Ascending aorta (tissue), 2 donors: ENCODE data around the gene SMAP1. TPM values are rescaled to one million over a fixed set of nuclear protein-coding genes. Genes with fewer than 3 reads are reported as not detected.

ENCODE experiments used
- DNase-seq, 2 donors: peaks; one replicate each; pipeline ENCODE4 v3.0.0-alpha.2; 2019; ENCODE audit warnings: low spot score in 2 of 2
- H3K27ac ChIP-seq, 2 donors: fragments of 200-600 bp; sonication (generic); one replicate each; pipeline ENCODE4 v1.5.1; 2016 to 2017; ENCODE audit warnings: mild to moderate bottlenecking in 1 of 2
- H3K27me3 ChIP-seq: fragments of 200-600 bp; sonication (generic); one replicate; pipeline ENCODE4 v1.5.1; 2017
- H3K36me3 ChIP-seq, 2 donors: fragments of 200-600 bp; sonication (generic); one replicate each; pipeline ENCODE4 v1.5.1; 2016
- H3K4me1 ChIP-seq, 2 donors: fragments of 200-600 bp; sonication (generic); one replicate each; pipeline ENCODE4 v1.5.1; 2016 to 2017; ENCODE audit warnings: mild to moderate bottlenecking in 1 of 2
- H3K4me3 ChIP-seq, 2 donors: fragments of 200-600 bp; sonication (generic); one replicate each; pipeline ENCODE4 v1.5.1; 2016 to 2017; ENCODE audit warnings: mild to moderate bottlenecking in 1 of 2
- H3K9me3 ChIP-seq, 2 donors: fragments of 200-600 bp; sonication (generic); one replicate each; pipeline ENCODE4 v1.5.1; 2016
- intact Hi-C: fragments of 100-400 bp; cut with DNase I; formaldehyde crosslinking; loops from one replicate; pipeline ENCODE4 v1.15.1; 2023
- total RNA-seq: library from RNA; depleted of rRNA; stranded (reverse); fragments of >200 nt; gene quantifications from one replicate; pipeline ENCODE4 v1.1.0, GENCODE V29; 2016
- TF ChIP-seq, protein P1 (sequence below), 3 experiments: fragments of 200-600 bp in 2 of 3; fragments of 450-650 bp in 1 of 3; sonication (generic) in 2 of 3; IDR thresholded peaks; one replicate each; pipeline ENCODE4 v1.5.1; 2016 to 2019; ENCODE audit warnings: antibody characterized with exemption in 3 of 3, mild to moderate bottlenecking in 1 of 3, moderate library complexity in 1 of 3

The SMAP1 gene
- total RNA-seq, 1 donor from 2014 or later, result 13.2 TPM

DNA sequence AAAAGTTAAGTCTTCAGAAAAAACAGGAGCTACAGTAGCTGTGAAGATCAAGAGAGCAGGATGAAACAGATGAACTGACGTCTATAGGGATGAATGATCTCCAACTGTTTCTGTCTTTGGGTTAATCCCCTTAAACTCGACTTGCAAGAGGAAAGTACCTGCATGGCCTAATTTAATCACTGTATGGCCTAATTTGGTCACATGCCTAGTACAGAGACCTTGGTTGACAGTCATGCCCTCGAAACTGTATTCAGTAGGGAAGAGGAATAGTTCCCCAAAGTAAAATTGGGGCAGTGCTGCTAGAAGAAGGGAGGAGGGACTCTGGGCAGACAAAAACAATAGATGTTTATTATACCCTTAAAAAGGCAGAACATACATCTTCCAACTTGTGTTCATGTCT lies 10.0 kb upstream of the SMAP1 start:
- DNase-seq, result no peak
- Histone ChIP-seq H3K27me3 (no peaks in the 10 kb centered on the region), H3K4me3 (no peak overlapping the region), H3K9me3 (no peaks in the 10 kb centered on the region), H3K36me3 (no peaks in the 10 kb centered on the region), H3K4me1 (no peaks in the 10 kb centered on the region), H3K27ac (no peak overlapping the region)
- intact Hi-C loops, result no loop called here
- TF ChIP-seq, protein P1, sequence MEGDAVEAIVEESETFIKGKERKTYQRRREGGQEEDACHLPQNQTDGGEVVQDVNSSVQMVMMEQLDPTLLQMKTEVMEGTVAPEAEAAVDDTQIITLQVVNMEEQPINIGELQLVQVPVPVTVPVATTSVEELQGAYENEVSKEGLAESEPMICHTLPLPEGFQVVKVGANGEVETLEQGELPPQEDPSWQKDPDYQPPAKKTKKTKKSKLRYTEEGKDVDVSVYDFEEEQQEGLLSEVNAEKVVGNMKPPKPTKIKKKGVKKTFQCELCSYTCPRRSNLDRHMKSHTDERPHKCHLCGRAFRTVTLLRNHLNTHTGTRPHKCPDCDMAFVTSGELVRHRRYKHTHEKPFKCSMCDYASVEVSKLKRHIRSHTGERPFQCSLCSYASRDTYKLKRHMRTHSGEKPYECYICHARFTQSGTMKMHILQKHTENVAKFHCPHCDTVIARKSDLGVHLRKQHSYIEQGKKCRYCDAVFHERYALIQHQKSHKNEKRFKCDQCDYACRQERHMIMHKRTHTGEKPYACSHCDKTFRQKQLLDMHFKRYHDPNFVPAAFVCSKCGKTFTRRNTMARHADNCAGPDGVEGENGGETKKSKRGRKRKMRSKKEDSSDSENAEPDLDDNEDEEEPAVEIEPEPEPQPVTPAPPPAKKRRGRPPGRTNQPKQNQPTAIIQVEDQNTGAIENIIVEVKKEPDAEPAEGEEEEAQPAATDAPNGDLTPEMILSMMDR (IDR thresholded peaks at IDR 0.05), result no peak

DNA sequence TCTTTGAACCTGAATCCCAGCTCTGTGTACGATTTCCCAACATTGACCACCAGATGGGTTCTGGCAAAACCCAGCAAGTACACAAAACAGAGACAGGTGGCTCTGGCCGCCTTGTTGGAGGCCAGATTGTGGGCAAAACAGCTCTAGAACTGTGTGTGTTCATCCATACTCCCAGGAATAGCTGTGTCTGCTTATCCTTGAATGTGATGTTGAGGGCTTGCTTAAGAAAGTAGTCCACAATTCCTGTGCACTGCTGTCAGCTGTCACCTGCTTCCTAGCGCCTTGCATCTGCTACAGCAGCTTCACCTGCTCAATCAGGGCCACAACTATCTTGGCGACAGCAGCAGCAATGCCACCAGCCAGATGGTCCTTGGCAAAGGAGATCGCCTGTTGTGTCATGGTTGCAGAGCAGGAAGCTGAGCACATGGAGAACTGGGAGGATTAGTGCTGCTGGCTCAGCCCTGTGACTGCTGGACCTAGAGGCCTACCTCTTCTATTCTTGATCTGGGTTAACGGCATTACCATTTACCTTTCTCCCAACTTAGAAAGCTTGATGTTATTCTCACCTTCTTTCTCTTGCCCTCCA lies 3.7 kb upstream of the SMAP1 start:
- DNase-seq, result no peak
- intact Hi-C loops, result no loop called here

DNA sequence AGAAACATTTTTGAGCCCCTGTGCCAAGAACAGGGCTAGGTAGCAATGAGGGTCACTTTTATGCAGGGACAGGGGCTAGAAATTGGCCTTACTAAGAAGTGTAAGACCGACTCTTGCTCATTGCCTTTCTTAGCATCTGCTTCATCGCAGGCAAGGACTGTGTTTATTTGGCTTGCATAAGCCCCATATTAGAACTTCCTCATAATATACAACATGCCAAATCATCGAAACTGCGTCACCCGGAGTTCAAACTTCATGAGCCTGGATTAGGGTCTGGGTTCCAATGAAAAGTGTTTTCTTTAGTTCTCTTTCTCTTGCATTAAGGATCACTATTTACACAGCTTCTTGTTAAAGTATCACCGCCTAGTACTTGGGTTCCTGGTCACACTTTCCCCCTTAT lies 977 bp upstream of the SMAP1 start:
- H3K4me1 ChIP-seq, result no peaks in the 10 kb centered on the region
- H3K27ac ChIP-seq, result peak overlapping the region; percentile 91 to 92
- no peaks in the 10 kb centered on the region for H3K27me3 ChIP-seq
- H3K9me3 ChIP-seq, result no peaks in the 10 kb centered on the region
- intact Hi-C loops, result loop anchor here (1.0 to 2.0 kb wide), 2 partner anchors 100 to 254 kb away; partner anchors contain the start of genes FAM135A and SDHAF4
- peak overlapping the region in 1 of 2 donors; percentile 97 for H3K4me3 ChIP-seq
- no peak for DNase-seq
- H3K36me3 ChIP-seq, result no peaks in the 10 kb centered on the region
- TF ChIP-seq, protein P1 (IDR thresholded peaks at IDR 0.05), result no peak

More for the DNA sequence above, 3.7 kb upstream of the SMAP1 start:
- H3K36me3 ChIP-seq, result no peaks in the 10 kb centered on the region
- no peak overlapping the region for H3K4me3 ChIP-seq
- no peaks in the 10 kb centered on the region for H3K27me3 ChIP-seq
- H3K9me3 ChIP-seq, result no peaks in the 10 kb centered on the region
- no peak overlapping the region for H3K27ac ChIP-seq
- TF ChIP-seq, protein P1 (IDR thresholded peaks at IDR 0.05), result no peak
- H3K4me1 ChIP-seq, result no peaks in the 10 kb centered on the region

DNA sequence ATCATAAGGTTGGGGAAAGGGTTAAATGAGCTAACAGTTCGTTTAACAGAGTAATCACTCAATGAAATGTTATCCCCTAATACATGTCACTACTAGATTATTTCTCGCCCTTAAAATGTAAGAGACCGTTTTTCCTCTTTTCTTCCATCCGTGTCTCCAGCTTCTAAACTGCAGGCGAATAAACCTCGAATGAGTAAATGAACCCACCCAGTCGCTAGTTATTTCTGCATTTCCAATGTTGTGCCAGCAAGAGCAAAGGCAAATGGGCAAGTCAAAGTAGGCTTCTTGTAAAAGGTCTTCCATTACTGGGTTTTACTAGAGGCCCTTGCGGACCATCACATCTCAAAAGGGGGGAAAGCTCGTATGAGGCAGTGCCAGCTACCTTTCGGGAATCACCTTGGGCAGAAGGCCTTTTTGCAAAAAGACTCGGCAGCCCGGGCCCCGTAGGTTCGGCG lies 400 bp upstream of the SMAP1 start:
- intact Hi-C loops, result loop anchor here (1.0 to 2.0 kb wide), 2 partner anchors 101 to 254 kb away; partner anchors contain the start of genes FAM135A and SDHAF4
- H3K36me3 ChIP-seq, result no peaks in the 10 kb centered on the region
- TF ChIP-seq, protein P1 (IDR thresholded peaks at IDR 0.05), result no peak

DNA sequence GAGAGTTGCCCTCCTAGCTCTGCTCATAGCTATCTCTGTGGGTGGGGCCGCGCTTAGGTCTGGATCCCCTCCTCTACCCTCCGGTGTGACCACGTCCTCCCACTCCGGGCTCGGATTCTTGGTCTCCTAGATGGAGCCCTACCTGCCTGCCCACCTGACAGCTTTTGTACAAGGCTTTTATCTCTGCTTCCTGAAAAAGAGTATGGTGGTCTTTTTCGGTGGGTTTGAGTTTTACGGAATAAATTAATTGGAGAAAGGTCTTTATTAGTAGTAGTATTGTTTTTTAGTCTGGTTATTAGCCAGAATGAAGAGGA lies 773 bp downstream of the SMAP1 start:
- no peak for DNase-seq
- TF ChIP-seq, protein P1 (IDR thresholded peaks at IDR 0.05), result no peak
- Histone ChIP-seq H3K9me3 (no peaks in the 10 kb centered on the region), H3K36me3 (no peaks in the 10 kb centered on the region), H3K27ac (peak overlapping the region; percentile 91 to 92), H3K27me3 (no peaks in the 10 kb centered on the region), H3K4me3 (peak overlapping the region; percentile 82 to 97), H3K4me1 (no peaks in the 10 kb centered on the region)
- intact Hi-C loops, result no loop called here

More for the DNA sequence above, 400 bp upstream of the SMAP1 start:
- H3K27ac ChIP-seq, result peak overlapping the region; percentile 91 to 92
- H3K27me3 ChIP-seq, result no peaks in the 10 kb centered on the region
- peak overlapping the region; percentile 82 to 97 for H3K4me3 ChIP-seq
- H3K9me3 ChIP-seq, result no peaks in the 10 kb centered on the region
- DNase-seq, result no peak
- H3K4me1 ChIP-seq, result no peaks in the 10 kb centered on the region
